WI38 (cell line): Measurements from ENCODE around the gene PSG1.
"Not testable (repeated sequence)": the region's sequence is repeated elsewhere in the genome, so short reads cannot be mapped to it uniquely, and the experiment has no call there.

ENCODE experiments used
- H3K4me3 ChIP-seq: 2 replicates; pipeline ENCODE4 v1.5.1; 2011; ENCODE audit warnings: low read depth, mild to moderate bottlenecking, control low read depth, low read length
- TF ChIP-seq, protein P1 (sequence below): IDR thresholded peaks from 2 replicates; pipeline ENCODE4 v1.5.1; 2012; ENCODE audit warnings: low read depth, mild to moderate bottlenecking, control low read depth, low read length

Gene PSG1

DNA sequence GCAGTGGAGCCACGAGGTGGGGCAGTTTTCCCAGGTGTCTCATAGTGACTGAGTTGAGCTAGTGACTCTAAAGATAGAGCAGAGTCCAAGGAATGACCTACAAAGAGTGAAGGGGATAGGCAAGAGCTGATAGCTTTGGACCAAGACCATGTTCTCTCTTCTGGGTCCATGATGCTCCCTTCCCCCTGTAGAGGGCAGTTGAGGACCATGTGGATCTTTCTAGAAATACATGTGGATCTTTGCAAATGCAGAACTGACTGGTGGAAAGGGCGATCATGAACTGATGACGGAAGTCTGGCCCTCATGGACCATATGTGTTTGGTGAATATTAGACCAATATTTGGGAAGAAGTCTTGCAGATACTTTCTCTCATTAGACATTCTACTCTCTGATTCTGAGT lies 6.9 kb downstream of the PSG1 start:
- no peak overlapping the region for H3K4me3 ChIP-seq
- TF ChIP-seq, protein P1, sequence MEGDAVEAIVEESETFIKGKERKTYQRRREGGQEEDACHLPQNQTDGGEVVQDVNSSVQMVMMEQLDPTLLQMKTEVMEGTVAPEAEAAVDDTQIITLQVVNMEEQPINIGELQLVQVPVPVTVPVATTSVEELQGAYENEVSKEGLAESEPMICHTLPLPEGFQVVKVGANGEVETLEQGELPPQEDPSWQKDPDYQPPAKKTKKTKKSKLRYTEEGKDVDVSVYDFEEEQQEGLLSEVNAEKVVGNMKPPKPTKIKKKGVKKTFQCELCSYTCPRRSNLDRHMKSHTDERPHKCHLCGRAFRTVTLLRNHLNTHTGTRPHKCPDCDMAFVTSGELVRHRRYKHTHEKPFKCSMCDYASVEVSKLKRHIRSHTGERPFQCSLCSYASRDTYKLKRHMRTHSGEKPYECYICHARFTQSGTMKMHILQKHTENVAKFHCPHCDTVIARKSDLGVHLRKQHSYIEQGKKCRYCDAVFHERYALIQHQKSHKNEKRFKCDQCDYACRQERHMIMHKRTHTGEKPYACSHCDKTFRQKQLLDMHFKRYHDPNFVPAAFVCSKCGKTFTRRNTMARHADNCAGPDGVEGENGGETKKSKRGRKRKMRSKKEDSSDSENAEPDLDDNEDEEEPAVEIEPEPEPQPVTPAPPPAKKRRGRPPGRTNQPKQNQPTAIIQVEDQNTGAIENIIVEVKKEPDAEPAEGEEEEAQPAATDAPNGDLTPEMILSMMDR = no peak

DNA sequence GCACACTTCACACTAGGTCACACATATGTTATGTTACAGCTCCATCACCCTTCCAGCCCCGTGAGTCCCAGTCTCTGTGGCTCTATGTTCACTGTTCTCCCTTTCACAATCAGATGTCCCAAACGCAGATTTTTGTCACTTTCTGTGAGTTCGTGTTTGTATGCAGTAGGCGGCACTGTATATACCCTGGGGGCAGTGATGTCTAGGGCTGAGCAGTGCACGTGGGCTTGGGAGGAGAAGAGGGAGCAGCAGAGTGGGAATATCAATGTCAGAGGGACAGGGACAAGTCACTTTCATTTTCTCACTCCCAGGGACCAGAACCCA lies 22.0 kb downstream of the PSG1 start:
- no peak overlapping the region for H3K4me3 ChIP-seq
- TF ChIP-seq, protein P1 = no peak

DNA sequence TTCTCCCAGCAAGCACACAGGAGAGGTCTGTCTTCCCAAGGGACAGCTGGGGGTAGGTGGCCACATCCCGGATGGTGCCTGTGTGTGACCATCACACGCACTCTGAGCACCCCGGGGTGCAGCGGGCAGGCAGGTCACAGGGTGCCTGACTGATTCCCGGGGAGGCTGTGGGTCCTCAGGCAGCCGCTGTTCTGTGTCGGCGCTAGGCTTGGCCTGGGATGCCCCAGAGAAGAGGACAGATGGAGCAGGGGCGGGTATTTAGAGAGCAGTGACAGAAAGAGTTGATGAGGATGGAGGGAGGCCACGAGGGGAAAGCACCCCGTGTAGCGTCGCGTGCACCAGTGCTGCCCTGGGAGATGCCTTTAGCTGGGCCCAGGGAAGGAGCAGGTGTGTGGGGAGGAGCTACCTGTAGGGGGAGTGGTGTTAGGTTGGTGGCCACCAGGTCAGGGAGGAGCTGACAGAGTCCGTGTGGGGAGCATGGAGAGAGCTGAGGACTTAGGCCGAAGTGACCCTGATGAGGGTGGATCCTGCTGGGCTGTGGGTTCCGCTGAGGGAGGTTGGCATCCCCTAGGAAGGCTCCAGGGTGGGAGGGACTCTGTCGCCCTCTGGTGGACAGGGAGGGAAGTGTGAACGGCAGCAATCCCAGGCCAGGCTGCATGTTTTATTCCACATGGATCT lies 22.5 kb downstream of the PSG1 start:
- TF ChIP-seq, protein P1 = 0 out of 2 replicates have a peak, but pooled peaks have one; percentile 24
- H3K4me3 ChIP-seq = not testable (repeated sequence)

DNA sequence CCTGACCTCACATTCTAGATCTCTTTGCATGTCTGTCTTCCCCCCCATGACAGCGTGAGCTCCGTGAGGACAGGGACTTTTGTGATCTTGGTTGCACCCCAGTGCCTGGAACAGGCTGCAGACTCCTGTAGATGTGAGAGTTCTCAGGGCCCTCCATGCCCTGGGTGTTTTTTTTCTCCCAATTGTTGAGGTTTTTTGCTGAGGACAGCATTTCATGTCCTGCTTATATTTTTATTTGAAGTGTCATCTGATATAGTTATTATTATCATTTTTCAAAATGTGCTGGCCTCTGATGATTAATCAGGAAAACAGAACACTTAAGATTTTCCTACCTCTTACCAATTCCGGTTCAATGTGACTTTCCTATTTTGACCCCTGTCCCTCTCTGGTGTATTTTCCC lies 24.8 kb downstream of the PSG1 start:
- H3K4me3 ChIP-seq = not testable (repeated sequence)

DNA sequence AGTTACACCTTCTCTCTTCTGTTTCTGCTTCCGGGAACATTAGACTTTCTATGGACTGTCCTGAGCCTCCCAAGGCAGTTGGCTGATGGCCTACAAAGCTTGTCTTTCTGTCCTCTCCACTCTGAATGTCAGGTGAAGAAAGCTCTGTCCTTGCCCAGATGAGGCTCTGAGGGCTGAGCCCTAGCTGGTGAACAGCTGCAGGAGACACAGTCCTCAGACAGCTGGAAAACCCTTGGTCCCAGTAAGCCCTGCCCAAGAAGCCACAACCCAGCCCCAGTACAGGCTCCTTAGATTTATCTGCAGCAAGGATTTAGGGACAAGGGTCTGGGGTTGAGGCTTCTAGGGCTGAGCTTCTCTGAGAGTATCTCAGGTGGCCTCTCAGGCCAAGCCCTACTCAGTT lies 26.3 kb downstream of the PSG1 start:
- H3K4me3 ChIP-seq = not testable (repeated sequence)

DNA sequence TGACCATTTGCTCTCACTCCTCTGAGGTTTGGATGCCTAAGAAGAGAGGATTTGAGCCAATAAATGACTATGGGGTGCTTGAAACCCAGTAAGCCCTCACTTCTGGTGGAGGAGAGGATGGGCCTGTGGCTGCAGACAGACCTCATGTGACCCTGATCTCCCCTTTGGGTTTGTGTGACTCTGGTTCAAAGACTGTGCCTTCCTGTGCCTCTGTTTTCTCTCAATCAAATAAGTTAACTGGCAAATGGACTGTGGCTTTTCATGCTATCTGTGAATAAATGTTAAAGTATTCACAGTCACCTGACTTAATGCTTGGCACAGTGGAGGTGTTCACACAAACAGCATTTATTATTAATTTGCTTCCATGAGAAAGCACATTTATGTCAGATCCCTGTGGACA lies 26.7 kb downstream of the PSG1 start:
- not testable (repeated sequence) for H3K4me3 ChIP-seq

DNA sequence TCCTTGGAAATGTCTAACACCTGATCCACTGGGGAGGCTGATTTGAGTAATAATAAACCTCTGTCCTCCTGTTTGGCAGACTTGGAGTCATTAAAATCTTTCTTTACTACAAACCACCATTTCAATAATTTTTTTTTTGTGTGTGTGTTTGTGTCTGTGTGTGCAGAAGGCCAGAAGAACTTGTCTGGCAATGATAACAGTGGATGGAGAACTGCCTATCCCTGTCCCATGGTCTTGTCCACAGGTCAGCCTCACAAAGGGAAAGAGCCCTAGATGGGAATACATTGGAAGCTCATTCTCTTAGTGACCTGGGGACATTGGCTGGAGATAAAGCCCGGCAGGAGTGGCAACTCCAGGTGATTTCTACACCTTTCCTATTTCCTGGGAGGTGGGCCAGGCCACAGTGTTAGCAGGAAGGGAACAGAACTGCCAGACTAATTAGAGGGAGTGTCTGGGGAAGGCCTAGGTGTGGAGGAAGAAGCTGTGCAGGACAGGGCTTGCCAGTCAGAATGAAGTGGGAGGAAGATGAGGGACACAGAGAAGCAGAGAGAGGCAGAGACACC lies 27.7 kb downstream of the PSG1 start:
- H3K4me3 ChIP-seq = not testable (repeated sequence)

DNA sequence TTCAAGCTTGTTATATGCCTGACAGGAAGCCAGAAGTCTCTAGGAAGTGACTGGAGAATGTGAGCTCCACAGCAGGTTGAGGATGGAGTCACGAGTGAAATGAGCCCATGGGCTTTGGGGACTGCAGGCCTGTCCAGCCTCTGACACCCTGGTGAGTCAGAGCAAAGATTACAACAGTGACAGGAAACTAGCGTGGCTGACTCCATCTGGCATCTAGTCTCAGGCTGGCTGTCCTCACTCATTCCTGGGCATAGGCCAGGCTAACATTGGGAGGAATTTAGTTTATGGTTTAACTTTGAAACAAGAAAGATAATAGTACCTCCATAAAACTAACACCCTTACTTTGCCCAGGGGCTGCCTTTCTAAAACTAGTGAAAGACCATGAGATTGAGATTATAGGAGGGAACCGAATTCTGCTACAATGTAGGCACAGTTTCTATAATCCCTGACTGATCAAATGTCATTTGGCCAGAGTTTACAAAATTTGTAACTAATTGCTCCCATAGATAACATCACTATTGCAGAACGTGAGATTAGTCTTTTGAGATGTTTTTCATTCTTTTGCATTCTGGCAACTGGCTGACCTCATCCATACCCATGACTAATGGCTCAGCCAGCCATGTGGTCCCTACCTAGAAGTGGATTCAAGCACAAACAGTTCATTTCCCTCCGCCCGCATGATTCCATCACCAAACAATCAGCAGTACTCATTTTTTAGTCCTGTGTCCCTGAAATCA lies 28.4 kb downstream of the PSG1 start:
- H3K4me3 ChIP-seq = no peak overlapping the region
- TF ChIP-seq, protein P1 = no peak

DNA sequence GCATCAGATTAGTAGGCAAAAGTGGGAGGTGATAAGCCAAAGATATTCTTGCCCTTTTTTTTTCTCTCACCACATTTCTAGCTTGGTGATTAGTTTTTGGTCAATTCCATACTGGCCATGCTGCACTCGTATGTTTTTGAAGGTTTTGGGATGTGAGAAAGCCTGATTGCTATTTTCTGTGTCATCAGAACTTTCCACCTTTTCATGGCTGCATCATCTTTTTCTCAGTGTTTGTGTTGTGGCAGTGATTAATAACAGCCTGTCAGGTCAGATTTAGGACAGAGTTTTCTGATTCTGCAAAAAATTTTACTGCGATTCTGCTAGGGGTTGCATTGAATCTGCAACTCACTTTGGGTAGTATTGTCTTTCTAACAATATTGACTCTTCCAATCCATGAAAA lies 32.9 kb downstream of the PSG1 start:
- TF ChIP-seq, protein P1 = no peak

DNA sequence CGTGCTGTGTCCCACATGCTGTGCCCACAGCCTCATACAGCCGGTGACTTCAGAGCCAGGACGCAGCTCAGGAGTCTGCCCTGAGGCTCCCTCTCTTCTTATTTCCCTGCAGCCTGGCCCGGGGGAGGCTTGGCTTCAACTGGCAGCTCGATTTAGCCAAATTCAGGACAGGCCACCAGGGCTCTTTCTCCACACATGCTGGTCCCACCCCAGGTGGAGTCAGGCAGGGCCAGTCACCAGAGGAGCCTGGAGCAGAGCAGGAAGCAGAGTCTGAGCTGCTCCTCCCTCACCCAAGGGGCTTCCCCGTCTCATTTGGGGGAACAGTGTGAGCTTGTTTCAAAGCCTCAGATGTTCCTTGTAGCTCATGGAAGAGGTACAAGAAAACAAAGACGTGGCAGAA lies 35.9 kb downstream of the PSG1 start:
- H3K4me3 ChIP-seq = not testable (repeated sequence)

More for the DNA sequence above, 32.9 kb downstream of the PSG1 start:
- no peak overlapping the region for H3K4me3 ChIP-seq

DNA sequence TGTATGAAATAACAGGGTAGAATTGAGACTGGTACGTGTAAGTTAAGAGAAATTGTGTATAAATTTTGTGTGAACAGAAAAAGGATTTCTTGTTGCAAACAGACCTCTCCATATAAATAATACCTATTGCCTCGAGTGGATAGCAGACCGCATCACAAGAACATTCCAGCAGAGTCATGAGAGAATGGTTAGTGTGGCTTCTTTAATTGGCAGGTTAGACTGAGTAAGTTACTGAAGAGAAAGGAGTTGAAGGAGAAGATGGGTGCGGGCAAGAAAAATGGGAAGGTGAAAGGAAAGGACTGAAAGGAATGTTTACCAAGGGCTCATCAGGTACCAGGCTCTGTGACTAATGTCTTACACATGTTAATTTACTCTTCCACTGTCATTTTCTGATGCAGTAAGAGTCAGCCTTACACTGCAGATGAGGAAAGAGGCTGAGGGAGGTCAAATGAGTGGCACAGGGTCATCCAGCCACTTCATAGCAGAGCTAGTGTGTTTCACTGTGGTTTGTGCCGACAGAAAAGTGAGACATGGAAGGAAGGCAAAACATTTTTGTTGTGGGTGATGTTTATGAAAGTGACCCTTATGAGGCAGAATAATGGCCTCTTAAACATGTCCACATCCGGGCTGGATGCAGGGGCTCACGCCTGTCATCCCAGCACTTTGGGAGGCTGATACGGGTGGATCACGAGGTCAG lies 46.6 kb downstream of the PSG1 start:
- H3K4me3 ChIP-seq = not testable (repeated sequence)

DNA sequence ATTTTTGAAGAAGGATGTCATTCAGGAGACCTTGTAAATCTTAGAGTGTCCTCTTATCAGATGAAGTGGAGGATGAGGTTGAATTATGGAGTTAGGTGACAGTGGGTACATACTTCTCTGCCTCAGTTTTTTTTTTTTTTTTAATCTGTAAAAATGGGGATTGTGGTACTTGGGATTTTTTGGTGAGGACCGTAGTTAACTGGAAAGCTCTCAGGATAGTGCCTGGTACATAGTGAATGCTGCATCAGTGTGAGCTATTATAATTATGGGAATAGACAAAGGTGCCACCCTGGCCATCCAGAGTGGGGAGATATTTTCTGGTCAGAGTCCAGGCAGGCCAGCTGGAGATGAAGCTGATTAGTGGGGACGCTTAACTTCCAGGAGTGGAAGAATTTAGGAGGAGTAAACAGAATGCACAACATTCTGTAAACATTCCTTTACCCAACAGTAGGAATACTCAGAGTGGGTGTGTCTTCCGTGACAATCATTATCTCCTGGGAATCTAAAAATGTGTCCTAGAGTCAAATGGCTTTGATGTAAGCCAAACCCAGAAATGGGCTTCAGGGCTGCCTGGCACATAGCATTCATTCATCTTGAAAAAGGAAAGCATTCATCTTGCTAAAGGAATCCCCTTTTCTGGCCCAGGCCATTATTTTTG lies 47.4 kb downstream of the PSG1 start:
- not testable (repeated sequence) for H3K4me3 ChIP-seq
